Panc1 (cell line): ENCODE measurements around the gene NUTM2F.

ENCODE experiments used
- POLR2AphosphoS5 ChIP-seq: IDR thresholded peaks from 2 replicates; pipeline ENCODE4 v1.6.1; 2012; ENCODE audit warnings: mild to moderate bottlenecking, low read depth, low read length, moderate library complexity
- SIN3A ChIP-seq: IDR thresholded peaks from 2 replicates; pipeline ENCODE4 v1.6.1; 2012; ENCODE audit warnings: low read depth, mild to moderate bottlenecking, low read length, moderate library complexity, borderline replicate concordance; ENCODE audit not compliant: insufficient read depth
- TCF7L2 ChIP-seq: IDR thresholded peaks from 2 replicates; pipeline ENCODE4 v1.6.1; 2011; ENCODE audit warnings: mild to moderate bottlenecking, low read depth, low read length, inconsistent platforms
- TF ChIP-seq, protein P1 (sequence below): fragments of 450-650 bp; IDR thresholded peaks from 2 replicates; pipeline ENCODE4 v1.5.1; 2017; ENCODE audit warnings: mild to moderate bottlenecking

DNA sequence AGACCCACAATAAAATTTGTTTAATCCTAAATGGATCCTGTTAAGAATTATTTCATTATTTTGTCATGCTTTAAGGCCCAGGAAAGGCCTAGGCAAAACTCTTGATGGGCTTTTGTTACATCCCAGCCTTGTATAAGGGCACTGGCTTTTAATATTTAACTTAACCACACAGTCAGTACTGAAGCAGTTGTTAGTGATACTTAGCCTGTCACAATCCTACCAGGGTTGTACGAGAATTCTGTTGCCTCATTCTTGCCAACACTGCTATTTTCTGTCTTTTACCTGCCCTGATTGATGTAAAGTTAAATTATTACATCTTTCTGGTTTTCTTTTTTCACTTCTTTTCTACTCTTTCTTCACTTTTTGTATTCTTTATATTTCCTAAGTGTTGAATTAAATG lies 58.4 kb downstream of the NUTM2F start:
- TF ChIP-seq, protein P1, sequence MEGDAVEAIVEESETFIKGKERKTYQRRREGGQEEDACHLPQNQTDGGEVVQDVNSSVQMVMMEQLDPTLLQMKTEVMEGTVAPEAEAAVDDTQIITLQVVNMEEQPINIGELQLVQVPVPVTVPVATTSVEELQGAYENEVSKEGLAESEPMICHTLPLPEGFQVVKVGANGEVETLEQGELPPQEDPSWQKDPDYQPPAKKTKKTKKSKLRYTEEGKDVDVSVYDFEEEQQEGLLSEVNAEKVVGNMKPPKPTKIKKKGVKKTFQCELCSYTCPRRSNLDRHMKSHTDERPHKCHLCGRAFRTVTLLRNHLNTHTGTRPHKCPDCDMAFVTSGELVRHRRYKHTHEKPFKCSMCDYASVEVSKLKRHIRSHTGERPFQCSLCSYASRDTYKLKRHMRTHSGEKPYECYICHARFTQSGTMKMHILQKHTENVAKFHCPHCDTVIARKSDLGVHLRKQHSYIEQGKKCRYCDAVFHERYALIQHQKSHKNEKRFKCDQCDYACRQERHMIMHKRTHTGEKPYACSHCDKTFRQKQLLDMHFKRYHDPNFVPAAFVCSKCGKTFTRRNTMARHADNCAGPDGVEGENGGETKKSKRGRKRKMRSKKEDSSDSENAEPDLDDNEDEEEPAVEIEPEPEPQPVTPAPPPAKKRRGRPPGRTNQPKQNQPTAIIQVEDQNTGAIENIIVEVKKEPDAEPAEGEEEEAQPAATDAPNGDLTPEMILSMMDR: no peak
- TF ChIP-seq POLR2AphosphoS5: no peak
- TF ChIP-seq TCF7L2: no peak
- TF ChIP-seq SIN3A: no peak
